Small intestine (tissue), 7 donors: Measurements from ENCODE around the gene NOS2. TPM values are rescaled to one million over a fixed set of nuclear protein-coding genes. Genes with fewer than 3 reads are reported as not detected.
"Not testable (repeated sequence)": the region's sequence is repeated elsewhere in the genome, so short reads cannot be mapped to it uniquely, and the experiment has no call there.

Experiments
- DNase-seq, 2 donors: peaks; one replicate each; pipeline versions ENCODE4 v3.0.0 to v3.0.0-alpha.2; 2013
- FAIRE-seq: peaks from 2 replicates; lab custom pipeline; 2012; peaks lifted over from hg19 to GRCh38; lab: Jason Lieb, UNC
- H3K27ac ChIP-seq, 3 donors: one replicate each; pipeline ENCODE4 v1.5.1; 2013; ENCODE audit warnings: low read length in 2 of 3, mild to moderate bottlenecking in 2 of 3, control low read depth in 1 of 3, inconsistent platforms in 1 of 3, low read depth in 1 of 3, moderate library complexity in 1 of 3
- H3K27me3 ChIP-seq, 3 donors: one replicate each; pipeline ENCODE4 v1.6.1; 2013; ENCODE audit warnings: low read length in 3 of 3, inconsistent platforms in 1 of 3; ENCODE audit not compliant: control insufficient read depth in 3 of 3, insufficient read depth in 3 of 3
- H3K36me3 ChIP-seq, 3 donors: one replicate each; pipeline ENCODE4 v1.6.1; 2013; ENCODE audit warnings: low read length in 3 of 3, inconsistent platforms in 1 of 3, low read depth in 1 of 3, mild to moderate bottlenecking in 1 of 3, moderate library complexity in 1 of 3; ENCODE audit not compliant: control insufficient read depth in 3 of 3, insufficient read depth in 2 of 3
- H3K4me1 ChIP-seq, 3 donors: one replicate each; pipeline ENCODE4 v1.6.1; 2013; ENCODE audit warnings: low read length in 2 of 3, inconsistent platforms in 1 of 3, low read depth in 1 of 3, mild to moderate bottlenecking in 1 of 3, moderate library complexity in 1 of 3; ENCODE audit not compliant: control insufficient read depth in 3 of 3, insufficient read depth in 2 of 3
- H3K4me3 ChIP-seq, 3 donors: one replicate each; pipeline ENCODE4 v1.5.1; 2013; ENCODE audit warnings: low read length in 3 of 3, control low read depth in 1 of 3, inconsistent platforms in 1 of 3, low read depth in 1 of 3, mild to moderate bottlenecking in 1 of 3, moderate library complexity in 1 of 3
- H3K9me3 ChIP-seq, 2 donors: one replicate each; pipeline ENCODE4 v1.6.1; 2013; ENCODE audit warnings: low read depth in 1 of 2, low read length in 1 of 2; ENCODE audit not compliant: control insufficient read depth in 2 of 2, insufficient read depth in 1 of 2
- WGBS, 3 donors: extraction: QIAGEN DNeasy Blood & Tissue Kit; methylation state at CpG; one replicate each; pipeline ENCODE4 v1.1.7; 2013; 5-methylcytosine and 5-hydroxymethylcytosine counted together
- polyA plus RNA-seq, 4 donors: library from polyadenylated mRNA; stranded (reverse) in 3 of 4; unstranded in 1 of 4; fragments of 200-250 nt in 3 of 4; fragments of 120-200 nt in 1 of 4; gene quantifications; one replicate each; pipeline versions ENCODE4 v1.2.1 to v1.2.3, GENCODE V29; 2013
- donor health status: healthy with polysubstance abuse.
- donor health status: control.
- donor health status: control.
- donor health status: Bipolar disorder and iron deficiency.
- donor health status: healthy.

The NOS2 gene
- polyA plus RNA-seq, 4 donors = 0.22 to 29.9 (median 0.93) TPM

GRCh38 chr17:27746881-27747280, 53.4 kb downstream of the NOS2 start:
- H3K4me3 ChIP-seq = no peak overlapping the region
- H3K27me3 ChIP-seq = no peaks in the 10 kb centered on the region
- FAIRE-seq (no peak), DNase-seq (no peak)
- H3K27ac ChIP-seq = no peak overlapping the region
- H3K9me3 ChIP-seq = no peaks in the 10 kb centered on the region
- H3K4me1 ChIP-seq = no peaks in the 10 kb centered on the region
- 92 to 98% (median 93%) methylated on average over 4 to 5 of the region's 5 CpGs for WGBS, 3 donors
- H3K36me3 ChIP-seq = no peaks in the 10 kb centered on the region

GRCh38 chr17:27746320-27746719, 54.0 kb downstream of the NOS2 start:
- H3K4me3 ChIP-seq, H3K27me3 ChIP-seq, H3K27ac ChIP-seq, FAIRE-seq, H3K4me1 ChIP-seq, DNase-seq, H3K36me3 ChIP-seq, H3K9me3 ChIP-seq: not testable (repeated sequence)
- 67 to 73% (median 71%) methylated on average over 1 of the region's 5 CpGs for WGBS, 3 donors

DNA sequence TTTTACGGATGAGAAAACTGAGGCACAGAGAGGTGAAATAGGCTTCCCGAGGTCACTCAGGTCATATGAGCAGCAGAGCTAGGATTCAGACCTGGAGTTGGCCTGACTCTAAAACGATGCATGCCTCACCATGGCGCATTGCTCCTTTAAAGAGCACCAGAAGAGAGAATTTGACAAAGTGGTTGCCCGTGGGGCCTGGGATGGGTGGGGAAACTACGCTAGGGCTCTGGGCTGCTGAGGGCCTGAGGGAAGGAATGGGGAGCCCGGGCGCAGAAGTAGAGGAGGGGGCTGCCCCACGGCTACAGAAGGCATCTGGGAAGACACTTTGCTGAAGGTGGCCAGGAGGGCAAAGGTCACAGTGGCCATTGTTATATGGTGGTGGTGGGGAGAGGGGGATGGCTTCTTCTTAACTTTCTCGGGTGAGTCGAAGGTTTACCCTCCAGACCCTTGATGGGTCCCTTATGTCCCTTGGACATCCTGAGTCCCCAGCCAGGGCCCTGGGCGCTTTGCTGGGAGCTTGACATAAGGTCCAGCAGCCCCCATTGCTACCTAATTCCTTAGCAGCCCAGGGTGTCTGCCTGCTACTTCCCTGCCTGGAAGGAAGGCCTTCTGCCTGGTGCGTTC, 55.0 kb downstream of the NOS2 start:
- FAIRE-seq = not testable (repeated sequence)

DNA sequence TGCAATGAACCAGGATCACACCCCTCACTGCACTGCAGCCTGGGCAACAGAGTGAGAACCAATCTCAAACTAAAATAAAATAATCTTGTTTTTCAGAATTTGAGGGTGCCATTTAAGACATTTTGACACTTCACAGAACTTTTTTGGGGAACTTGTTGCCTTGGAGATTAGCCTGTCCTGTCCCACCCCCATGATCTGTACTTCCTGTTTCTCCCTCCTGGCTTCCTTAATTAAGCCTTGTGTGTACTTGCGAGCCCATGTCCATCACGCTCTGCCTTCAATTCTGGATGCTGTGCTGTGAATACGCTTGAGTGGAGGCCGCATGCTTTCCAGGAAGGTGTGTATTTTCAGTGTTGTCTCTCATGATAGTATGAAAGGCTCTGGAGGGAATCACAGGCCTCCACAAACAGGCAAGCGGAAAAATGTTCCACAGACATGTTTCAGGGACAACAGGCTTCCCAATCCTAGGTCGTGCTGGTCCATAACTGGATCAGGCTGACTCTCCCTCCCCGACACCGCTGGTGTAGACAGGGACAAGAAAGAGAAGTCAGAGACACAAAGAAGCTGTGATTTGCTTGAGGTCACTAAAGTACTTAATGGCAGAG, 56.9 kb downstream of the NOS2 start:
- Histone ChIP-seq H3K27ac (no peak overlapping the region), H3K27me3 (no peaks in the 10 kb centered on the region), H3K9me3 (no peaks in the 10 kb centered on the region), H3K4me3 (no peak overlapping the region), H3K36me3 (no peaks in the 10 kb centered on the region), H3K4me1 (no peaks in the 10 kb centered on the region)
- 82 to 87% (median 84%) methylated on average over 8 of the region's 8 CpGs for WGBS, 3 donors
- FAIRE-seq (no peak), DNase-seq (no peak)

More for the DNA sequence above, 55.0 kb downstream of the NOS2 start:
- WGBS, 3 donors = 83 to 89% (median 86%) methylated on average over 11 to 13 of the region's 13 CpGs
- not testable (repeated sequence) for H3K27ac ChIP-seq, H3K4me1 ChIP-seq, H3K27me3 ChIP-seq, H3K36me3 ChIP-seq, DNase-seq, H3K9me3 ChIP-seq, H3K4me3 ChIP-seq

DNA sequence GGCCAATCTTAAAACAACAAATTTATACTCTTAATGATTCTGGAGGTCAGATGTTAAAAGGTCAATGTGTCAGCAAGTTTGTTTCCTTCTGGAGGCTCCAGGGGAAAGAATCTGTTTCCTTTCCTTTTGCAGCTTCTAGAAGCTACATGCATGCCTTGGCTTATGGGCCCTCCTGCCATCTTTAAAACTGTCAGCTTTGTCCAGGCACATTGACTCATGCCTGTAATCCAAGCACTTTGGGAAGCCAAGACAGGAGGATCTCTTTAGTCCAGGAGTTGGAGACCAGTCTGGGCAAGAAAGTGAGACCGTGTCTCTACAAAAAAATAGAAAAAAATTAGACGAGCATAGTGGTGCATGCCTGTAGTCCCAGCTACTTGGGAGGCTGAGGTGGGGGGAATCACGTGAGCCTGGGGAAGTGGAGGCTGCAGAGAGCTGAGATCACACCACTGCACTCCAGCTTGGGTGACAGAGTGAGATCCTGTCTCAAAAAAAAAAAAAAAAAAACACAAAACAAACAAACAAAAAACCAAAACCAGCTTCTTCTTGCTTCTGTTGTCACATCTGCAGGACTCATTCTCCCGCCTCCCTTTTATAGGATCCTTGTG, 58.3 kb downstream of the NOS2 start:
- WGBS, 3 donors = 84 to 91% (median 87%) methylated on average over 4 of the region's 4 CpGs
- H3K27me3 ChIP-seq = no peaks in the 10 kb centered on the region
- no peaks in the 10 kb centered on the region for H3K4me1 ChIP-seq
- H3K27ac ChIP-seq = no peak overlapping the region
- H3K4me3 ChIP-seq = no peak overlapping the region
- H3K36me3 ChIP-seq = no peaks in the 10 kb centered on the region
- FAIRE-seq = no peak
- no peak for DNase-seq
- no peaks in the 10 kb centered on the region for H3K9me3 ChIP-seq

DNA sequence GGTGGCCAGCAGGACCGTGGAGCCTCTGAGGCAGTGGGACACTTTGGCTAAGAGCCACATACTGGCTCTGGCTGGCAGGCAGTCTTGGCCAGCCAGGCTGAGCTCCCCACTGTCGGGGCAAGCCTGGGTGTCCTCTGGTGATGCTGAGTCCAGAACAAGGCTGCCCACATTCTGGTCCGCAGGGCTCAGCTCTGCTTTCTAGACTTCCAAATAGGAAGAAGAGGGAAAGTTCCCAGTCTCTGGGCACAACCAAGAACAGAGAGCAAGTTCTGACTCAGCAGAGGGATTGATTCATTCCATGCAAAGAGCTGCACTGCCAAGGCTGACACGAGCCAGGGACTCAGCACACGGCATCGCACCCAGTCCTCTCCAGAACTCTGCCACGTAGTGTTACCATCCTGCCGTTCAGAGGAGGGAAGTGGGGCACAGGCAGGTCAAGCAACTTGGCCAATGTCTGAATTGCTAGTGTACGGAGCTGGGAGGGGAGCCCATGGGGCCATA, 58.9 kb downstream of the NOS2 start:
- no peak for FAIRE-seq
- WGBS, 3 donors = 39 to 67% (median 67%) methylated on average over 9 of the region's 9 CpGs

DNA sequence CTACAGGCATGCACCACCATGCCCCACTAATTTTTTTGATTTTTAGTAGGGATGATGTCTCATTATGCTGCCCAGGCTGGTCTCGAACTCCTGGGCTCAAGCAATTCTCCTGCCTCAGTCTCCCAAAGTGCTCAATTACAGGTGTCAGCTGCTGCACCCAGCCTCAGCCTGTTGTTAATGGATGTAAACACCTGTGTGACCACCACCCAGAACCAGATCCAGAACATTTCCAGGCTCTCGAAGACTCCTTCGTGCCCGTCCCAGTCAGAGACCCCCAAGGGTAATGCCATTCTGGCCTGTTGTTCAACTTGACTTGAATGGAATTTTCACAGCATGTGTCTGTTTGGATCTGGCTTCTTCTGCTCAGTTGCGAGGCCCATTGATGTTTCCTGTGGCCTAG, 59.8 kb downstream of the NOS2 start:
- not testable (repeated sequence) for H3K4me3 ChIP-seq, DNase-seq, FAIRE-seq, H3K36me3 ChIP-seq, H3K4me1 ChIP-seq, H3K9me3 ChIP-seq, H3K27ac ChIP-seq, H3K27me3 ChIP-seq
- WGBS, 3 donors = 80 to 97% (median 89%) methylated on average over 5 of the region's 5 CpGs

More for the DNA sequence above, 58.9 kb downstream of the NOS2 start:
- no peaks in the 10 kb centered on the region for H3K27me3 ChIP-seq
- no peak for DNase-seq
- H3K4me3 ChIP-seq = no peak overlapping the region
- no peaks in the 10 kb centered on the region for H3K4me1 ChIP-seq
- H3K9me3 ChIP-seq = no peaks in the 10 kb centered on the region
- no peaks in the 10 kb centered on the region for H3K36me3 ChIP-seq
- no peak overlapping the region for H3K27ac ChIP-seq

GRCh38 chr17:27733773-27734172, 66.6 kb downstream of the NOS2 start:
- H3K4me3 ChIP-seq = no peak overlapping the region
- H3K36me3 ChIP-seq = no peaks in the 10 kb centered on the region
- FAIRE-seq (no peak), DNase-seq (no peak)
- H3K9me3 ChIP-seq = no peaks in the 10 kb centered on the region
- H3K4me1 ChIP-seq = no peaks in the 10 kb centered on the region
- no peaks in the 10 kb centered on the region for H3K27me3 ChIP-seq
- no peak overlapping the region for H3K27ac ChIP-seq
- 47 to 77% (median 69%) methylated on average over 3 of the region's 3 CpGs for WGBS, 3 donors
